Measurements from ENCODE around the gene ALK.

DNA sequence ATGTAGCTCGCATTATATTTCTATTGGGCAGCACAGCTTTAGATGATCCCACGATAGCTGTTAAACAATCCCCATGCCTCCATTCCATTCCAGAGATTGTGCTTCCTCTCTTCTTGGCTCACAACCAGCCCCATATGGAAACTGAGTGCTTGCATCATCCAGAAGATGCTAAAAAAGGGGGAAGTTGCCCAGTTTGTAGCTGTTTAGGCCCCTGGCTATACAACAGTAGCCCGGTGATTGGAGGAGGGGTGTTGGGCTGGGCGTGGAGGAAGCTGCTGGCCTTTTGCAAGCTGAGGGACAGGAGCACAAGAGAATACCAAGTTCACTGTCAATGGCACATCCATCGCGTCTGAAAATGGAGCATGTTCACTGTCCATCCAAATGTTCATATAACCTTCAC lies 360.2 kb downstream of the ALK start:
- TF ChIP-seq, protein P1, sequence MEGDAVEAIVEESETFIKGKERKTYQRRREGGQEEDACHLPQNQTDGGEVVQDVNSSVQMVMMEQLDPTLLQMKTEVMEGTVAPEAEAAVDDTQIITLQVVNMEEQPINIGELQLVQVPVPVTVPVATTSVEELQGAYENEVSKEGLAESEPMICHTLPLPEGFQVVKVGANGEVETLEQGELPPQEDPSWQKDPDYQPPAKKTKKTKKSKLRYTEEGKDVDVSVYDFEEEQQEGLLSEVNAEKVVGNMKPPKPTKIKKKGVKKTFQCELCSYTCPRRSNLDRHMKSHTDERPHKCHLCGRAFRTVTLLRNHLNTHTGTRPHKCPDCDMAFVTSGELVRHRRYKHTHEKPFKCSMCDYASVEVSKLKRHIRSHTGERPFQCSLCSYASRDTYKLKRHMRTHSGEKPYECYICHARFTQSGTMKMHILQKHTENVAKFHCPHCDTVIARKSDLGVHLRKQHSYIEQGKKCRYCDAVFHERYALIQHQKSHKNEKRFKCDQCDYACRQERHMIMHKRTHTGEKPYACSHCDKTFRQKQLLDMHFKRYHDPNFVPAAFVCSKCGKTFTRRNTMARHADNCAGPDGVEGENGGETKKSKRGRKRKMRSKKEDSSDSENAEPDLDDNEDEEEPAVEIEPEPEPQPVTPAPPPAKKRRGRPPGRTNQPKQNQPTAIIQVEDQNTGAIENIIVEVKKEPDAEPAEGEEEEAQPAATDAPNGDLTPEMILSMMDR (IDR thresholded peaks at IDR 0.05), result no peak
- no peak for TF ChIP-seq POLR2A (IDR thresholded peaks at IDR 0.05)
